Stimulated activated CD4-positive, alpha-beta T cell treated with anti-CD3 and anti-CD28 coated beads, Interleukin-2, amount 100 ng/mL, for 24 hours (primary cell): ENCODE data around the gene SLC7A6OS.

Source experiments
- DNase-seq, 2 donors: peaks; one replicate each; pipeline ENCODE4 v3.0.0-alpha.2; 2020

SLC7A6OS gene

DNA sequence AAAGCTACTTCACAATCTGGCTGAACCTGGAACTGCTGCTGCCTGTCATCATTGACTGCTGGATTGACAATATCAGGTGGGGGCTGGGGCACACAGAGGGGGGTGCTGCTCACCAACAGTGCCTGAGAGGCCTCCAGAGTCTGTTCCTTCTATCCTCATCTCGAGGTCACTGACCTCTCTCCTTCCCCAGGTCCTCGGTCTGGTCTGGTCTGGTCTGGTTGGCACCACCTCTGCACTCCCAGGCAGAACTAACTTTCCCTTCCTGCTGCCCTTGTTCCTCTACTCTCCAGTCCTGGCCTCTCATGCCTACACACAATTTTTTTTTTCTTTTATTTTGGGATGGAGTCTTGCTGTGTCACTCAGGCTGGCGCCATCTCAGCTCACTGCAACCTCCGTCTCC is 61.4 kb downstream of the SLC7A6OS start:
- no peak for DNase-seq
